Lower leg skin (tissue), 4 donors: Measurements from ENCODE around the gene RTP5. TPM values are rescaled to one million over a fixed set of nuclear protein-coding genes. Genes with fewer than 3 reads are reported as not detected.

Source experiments
- DNase-seq, 2 donors: peaks; one replicate each; pipeline ENCODE4 v3.0.0-alpha.2; 2019; ENCODE audit warnings: low spot score in 2 of 2
- H3K4me3 ChIP-seq: fragments of 200-600 bp; sonication (generic); 2 replicates; pipeline ENCODE4 v1.5.1; 2017; ENCODE audit warnings: mild to moderate bottlenecking, low read depth; ENCODE audit not compliant: poor library complexity, severe bottlenecking
- POLR2A ChIP-seq, 2 donors: fragments of 450-650 bp; IDR thresholded peaks; one replicate each; pipeline ENCODE4 v1.6.1; 2016 to 2017; ENCODE audit warnings: antibody characterized with exemption in 2 of 2, mild to moderate bottlenecking in 1 of 2, moderate library complexity in 1 of 2
- WGBS, 2 donors: methylation state at CpG; one replicate each; pipeline ENCODE4 v1.1.5; 2018; 5-methylcytosine and 5-hydroxymethylcytosine counted together
- intact Hi-C: fragments of 100-400 bp; cut with DNase I; formaldehyde crosslinking; loops from one replicate; pipeline ENCODE4 v1.15.0; 2023; ENCODE audit warnings: low total_unique reads
- total RNA-seq, 4 donors: library from RNA; depleted of rRNA; stranded (reverse); fragments of >200 nt; gene quantifications; one replicate each; pipeline ENCODE4 v1.1.0, GENCODE V29; 2016
- TF ChIP-seq, protein P1 (sequence below), 3 donors: fragments of 450-650 bp; IDR thresholded peaks; one replicate each; pipeline ENCODE4 v1.5.1; 2016; ENCODE audit warnings: antibody characterized with exemption in 3 of 3, mild to moderate bottlenecking in 3 of 3, moderate library complexity in 2 of 3

RTP5 gene
- total RNA-seq, 4 donors from 2014 or later, result 0.10 to 0.23 TPM; not detected in 2

DNA sequence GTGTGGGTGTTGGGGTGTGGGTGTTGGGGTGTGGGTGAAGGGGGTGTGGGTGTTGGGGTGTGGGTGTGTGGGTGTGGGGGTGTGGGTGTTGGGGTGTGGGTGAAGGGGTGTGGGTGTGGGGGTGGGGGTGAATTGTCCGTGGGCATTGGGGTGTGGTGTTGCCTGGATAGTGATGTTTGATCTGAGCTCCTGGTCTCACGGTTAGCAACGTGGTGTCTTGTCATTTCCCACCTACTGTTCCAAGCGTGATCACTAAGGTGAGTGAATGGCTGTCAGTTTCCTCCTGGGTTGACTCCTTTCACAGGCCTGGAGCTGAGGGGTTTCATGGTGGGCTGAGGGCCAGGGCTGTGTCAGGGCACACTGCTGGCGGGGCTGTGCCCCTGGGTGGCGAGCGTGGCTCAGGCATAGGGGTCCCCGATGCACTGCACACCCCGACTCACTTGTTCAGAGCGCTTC lies 27.2 kb downstream of the RTP5 start:
- DNase-seq, result peak in 1 of 2 donors; percentile 76
- intact Hi-C loops, result no loop called here
- 84 to 91% methylated on average over 10 of the region's 10 CpGs for WGBS, 2 donors
- TF ChIP-seq POLR2A (IDR thresholded peaks at IDR 0.05), result no peak
- TF ChIP-seq, protein P1, sequence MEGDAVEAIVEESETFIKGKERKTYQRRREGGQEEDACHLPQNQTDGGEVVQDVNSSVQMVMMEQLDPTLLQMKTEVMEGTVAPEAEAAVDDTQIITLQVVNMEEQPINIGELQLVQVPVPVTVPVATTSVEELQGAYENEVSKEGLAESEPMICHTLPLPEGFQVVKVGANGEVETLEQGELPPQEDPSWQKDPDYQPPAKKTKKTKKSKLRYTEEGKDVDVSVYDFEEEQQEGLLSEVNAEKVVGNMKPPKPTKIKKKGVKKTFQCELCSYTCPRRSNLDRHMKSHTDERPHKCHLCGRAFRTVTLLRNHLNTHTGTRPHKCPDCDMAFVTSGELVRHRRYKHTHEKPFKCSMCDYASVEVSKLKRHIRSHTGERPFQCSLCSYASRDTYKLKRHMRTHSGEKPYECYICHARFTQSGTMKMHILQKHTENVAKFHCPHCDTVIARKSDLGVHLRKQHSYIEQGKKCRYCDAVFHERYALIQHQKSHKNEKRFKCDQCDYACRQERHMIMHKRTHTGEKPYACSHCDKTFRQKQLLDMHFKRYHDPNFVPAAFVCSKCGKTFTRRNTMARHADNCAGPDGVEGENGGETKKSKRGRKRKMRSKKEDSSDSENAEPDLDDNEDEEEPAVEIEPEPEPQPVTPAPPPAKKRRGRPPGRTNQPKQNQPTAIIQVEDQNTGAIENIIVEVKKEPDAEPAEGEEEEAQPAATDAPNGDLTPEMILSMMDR (IDR thresholded peaks at IDR 0.05), result no peak
- H3K4me3 ChIP-seq, result no peak overlapping the region

DNA sequence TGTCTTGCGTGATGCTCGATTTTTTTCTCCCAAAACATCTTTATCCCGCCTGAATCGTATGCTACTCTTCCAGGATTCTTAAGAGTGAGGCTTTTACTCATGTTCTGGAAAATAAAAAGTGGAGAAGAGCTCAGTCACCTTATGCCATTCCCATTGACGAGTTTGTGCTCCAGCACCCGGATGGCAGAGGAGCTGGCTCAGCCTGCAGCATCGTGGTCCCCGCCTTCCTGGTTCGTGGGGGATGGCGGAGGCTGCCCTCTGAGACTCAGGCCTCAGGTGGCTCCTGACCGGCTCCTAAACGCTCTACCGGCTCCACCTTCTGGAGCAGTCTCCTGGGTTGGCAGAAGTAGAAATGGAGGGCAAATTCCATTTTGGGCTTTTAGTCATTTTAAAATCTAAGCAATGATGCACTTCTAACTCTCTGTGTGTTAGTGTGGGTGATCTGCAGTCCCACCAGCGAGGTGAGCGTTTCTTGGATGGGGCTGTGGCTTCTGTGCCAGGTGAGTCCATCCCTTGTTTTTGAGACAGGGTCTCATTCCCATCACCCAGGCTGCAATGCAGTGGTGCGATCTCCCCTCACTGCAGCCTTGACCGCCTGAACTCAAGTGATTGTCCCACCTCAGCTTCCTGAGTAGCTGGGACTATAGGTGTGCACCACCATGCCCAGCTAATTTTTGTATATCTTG lies 27.8 kb downstream of the RTP5 start:
- intact Hi-C loops, result no loop called here
- TF ChIP-seq, protein P1 (IDR thresholded peaks at IDR 0.05), result no peak
- TF ChIP-seq POLR2A (IDR thresholded peaks at IDR 0.05), result no peak
- peak in 1 of 2 donors; percentile 78 for DNase-seq

DNA sequence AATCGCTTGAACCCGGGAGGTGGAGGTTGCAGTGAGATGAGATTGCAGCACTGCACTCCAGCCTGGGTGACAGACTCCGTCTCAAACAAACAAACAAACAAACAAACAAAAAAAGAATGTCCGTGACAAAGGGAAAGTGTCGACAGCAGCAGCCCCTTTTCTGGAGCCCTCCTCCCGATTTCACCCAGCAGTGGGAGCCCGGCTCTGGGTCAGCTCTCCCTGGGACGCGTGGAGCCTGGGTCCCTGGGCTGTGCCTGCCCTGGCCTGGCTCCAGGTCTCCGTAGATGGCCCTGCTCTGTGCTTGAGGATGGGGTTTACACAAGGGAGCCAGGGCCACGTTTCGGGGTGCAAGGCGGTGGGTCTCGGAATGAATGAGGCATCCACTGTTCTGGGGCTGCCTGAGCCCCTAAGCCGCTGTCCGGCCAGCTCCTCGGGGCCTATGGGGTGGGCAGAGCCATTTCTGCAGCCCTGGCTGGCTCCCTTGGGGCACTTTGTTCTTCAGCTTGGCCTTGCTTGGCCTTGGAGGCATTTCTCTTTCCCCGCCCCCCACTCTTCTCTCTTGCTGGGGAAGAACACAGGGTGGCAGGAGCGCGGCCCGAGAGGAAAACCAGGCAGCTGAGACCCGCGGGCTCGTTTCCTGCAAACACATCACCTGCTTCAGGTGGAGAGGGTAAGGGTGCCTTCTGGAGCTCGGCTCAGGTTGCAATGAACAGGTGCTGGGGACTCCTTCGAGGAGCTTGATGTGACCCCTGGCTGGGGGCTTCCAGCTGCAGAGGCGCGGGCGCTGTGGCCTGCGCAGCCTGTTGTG lies 29.1 kb downstream of the RTP5 start:
- TF ChIP-seq, protein P1 (IDR thresholded peaks at IDR 0.05), result no peak
- no peak for TF ChIP-seq POLR2A (IDR thresholded peaks at IDR 0.05)
- WGBS, 2 donors, result 72 to 79% methylated on average over 28 of the region's 30 CpGs
- peak in 1 of 2 donors; percentile 80 for DNase-seq

More for the DNA sequence above, 27.8 kb downstream of the RTP5 start:
- H3K4me3 ChIP-seq, result no peak overlapping the region
- WGBS, 2 donors, result 78 to 81% methylated on average over 17 of the region's 17 CpGs

DNA sequence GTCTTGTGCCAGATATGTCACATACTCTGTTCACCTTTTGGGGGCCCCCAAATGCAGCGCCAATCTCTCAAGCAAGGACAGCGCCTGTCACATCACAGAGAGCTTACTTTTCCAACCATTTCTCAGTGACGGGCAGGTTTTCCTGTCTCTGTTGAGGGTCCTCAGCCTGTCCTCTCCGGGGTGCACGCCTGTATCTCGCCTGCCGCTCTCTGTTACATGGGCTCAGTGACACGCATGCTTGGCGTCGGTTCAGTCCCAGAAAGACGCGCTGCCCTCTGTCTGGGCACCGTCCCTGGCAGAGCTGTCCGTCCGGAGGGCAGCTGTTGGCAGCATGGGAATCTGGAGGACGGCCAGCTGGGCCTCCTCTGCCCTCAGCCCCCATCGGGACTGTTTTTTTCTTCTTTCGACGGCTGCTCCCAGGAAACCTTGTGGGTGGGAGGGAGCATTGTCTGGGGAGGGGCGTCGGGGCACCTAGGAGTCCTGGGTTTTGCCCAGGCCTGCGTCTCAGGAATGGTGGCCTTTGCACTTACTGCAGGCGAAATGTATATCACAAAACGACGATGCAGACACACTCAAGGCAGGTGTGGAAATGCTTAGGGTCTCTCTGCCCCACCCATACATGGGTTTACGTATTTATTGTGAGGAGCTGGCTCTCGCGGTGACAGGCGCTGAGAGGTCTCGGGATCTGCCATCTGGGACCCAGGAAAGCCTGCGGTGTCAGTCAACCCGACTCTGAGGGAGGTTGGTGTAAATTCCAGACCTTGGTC lies 30.9 kb downstream of the RTP5 start:
- intact Hi-C loops, result no loop called here
- peak in 1 of 2 donors; percentile 82 for DNase-seq
- TF ChIP-seq POLR2A (IDR thresholded peaks at IDR 0.05), result no peak
- TF ChIP-seq, protein P1 (IDR thresholded peaks at IDR 0.05), result no peak
- WGBS, 2 donors, result 62 to 65% methylated on average over 31 to 32 of the region's 32 CpGs
- H3K4me3 ChIP-seq, result no peak overlapping the region

More for the DNA sequence above, 29.1 kb downstream of the RTP5 start:
- no peak overlapping the region for H3K4me3 ChIP-seq
- intact Hi-C loops, result no loop called here

DNA sequence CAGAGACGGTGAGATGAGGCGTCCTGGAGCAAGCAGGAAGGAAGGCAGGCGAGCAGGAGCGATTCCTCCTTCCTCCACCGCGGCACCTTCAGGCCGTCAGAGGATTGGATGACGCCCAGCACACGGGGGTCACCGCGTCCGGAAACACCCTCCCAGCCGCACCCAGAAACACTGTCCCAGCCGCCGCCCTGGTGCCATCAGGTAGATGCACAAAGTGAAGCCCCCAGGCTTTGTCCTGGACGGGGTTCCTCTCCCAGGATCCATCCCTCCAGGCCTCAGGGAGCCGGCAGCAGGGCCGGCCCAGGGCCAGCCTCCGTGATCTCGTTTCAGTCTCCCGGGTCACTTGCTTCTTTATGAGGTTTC lies 31.5 kb downstream of the RTP5 start:
- TF ChIP-seq, protein P1 (IDR thresholded peaks at IDR 0.05), result no peak
- no peak for TF ChIP-seq POLR2A (IDR thresholded peaks at IDR 0.05)
- 56 to 62% methylated on average over 21 of the region's 21 CpGs for WGBS, 2 donors
- peak in 1 of 2 donors; percentile 83 for DNase-seq
- intact Hi-C loops, result no loop called here
- no peak overlapping the region for H3K4me3 ChIP-seq
